Embryonic facial prominence (tissue), 1 donor: ENCODE results near the gene NEURL1B.

Experiments used
- DNase-seq: peaks from one replicate; pipeline ENCODE4 v3.0.0-alpha.2; 2016; ENCODE audit errors: extremely low spot score

NEURL1B gene

DNA sequence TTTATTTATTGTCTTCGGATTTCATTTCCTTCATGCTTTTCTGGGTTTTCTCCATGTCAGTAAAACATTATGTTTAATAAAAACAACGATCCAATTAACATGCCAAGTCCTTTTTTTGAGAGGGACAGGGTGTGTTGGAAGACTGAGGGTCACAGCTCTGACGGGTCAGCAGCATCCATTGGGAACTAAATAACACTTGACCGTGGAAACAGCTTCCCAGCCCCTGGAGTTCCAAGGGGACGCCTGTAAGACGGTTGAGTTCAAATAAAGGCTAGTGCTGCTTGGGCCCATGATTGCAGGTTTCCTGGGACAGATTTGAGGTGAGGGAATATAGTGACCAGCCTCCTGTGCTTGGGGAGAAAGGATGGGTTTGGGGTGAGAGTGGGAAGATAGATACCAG, 30.4 kb upstream of the NEURL1B start:
- DNase-seq, result no peak

DNA sequence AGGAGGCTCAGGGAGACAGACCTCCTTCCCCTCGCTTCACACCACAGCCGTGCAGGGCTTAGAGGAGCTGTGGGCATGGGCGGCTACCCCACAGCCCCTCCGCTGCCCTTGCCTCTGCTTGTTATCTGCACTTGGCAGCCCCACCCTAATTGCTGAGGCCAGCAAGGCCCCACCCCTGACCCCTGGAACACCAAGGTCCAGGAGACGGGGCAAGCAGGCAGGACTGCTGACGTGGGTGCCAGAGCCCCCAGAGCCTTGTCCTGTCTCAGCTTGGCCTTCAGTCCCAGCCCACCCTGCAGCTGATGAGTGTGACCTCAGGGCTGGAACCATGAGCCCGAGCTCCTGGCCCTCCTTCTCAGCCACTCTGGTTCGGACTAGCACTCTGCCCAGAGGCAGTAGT, 29.1 kb upstream of the NEURL1B start:
- DNase-seq, result no peak

- DNase-seq, result no peak
Measured at GRCh38 chr5:172612771-172613170, 28.3 kb upstream of the NEURL1B start.

- no peak for DNase-seq
Measured at GRCh38 chr5:172616136-172616535, 24.9 kb upstream of the NEURL1B start.

DNA sequence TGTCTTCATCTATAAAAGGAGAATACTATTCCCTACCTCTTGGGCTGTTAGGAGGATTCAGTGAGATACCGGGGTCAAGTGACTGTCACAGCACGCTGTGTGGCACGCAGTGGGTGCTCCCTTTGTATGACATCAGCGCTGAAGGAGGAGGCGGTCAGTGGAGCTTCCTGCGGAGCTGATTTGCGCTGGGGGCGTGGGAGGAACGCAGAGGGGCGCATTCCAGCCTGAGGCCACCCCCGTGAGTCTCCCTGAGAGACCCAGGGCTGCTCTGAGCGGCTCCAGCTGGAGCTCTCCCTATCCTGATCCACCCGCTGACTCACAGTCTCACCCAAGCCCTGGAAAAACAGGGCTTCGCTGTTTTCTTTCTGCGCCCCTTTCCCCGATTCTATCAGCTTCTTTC, 24.3 kb upstream of the NEURL1B start:
- no peak for DNase-seq

GRCh38 chr5:172617817-172618216, 23.2 kb upstream of the NEURL1B start:
- DNase-seq, result no peak

- no peak for DNase-seq
Measured at GRCh38 chr5:172618574-172619365, 22.3 kb upstream of the NEURL1B start.

DNA sequence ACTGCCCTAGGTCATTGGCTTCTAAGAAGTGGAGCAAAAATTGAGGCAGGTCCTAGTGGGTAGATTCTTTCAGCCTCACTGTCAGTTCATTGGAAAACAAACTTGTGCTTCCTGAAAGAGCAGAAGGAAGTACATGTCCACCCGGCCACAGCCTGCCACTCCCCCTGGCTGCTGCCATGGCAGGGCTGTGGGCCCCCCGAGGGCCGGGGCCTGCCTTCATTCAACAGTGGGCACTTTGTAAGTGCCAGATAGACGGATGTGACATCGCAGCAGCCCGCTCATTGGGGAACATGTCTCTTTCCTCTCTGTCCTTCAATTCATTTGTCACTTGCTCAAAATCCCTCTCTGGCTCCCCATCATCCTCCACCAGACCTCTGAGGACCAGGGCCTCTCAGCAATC, 20.6 kb upstream of the NEURL1B start:
- DNase-seq, result no peak

- DNase-seq, result no peak
Measured at GRCh38 chr5:172622091-172623046, 18.7 kb upstream of the NEURL1B start.

DNA sequence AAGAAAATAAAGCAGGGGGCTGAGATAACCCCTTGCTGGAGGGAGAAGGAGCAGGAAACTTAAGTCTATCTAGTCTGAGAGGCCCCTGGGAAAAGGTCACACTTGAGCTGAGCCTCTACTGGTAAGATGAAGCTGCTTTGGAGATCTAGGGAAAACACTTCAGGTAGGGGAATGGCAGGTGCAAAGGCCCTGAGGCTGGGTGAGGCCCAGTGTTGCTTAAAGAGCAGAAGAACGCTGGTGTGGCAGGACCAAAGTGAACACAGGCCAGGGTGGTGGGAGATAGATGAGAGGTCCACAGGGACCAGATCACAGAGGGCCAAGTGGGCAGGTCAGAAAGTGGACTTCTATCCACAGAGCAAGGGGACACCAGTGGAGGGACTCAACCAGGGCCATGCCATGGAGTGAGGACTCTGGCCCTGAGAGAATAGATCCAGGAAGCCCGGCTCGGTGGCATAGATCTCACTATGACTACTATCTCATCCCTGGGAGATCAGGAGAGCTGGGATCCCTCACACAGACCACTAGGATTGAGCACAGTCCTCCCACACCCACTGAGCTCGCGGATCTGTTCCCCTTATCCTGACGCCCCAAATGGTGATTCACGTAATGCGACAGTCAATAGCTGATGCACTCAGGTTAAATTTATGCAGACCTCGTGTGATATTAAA, 17.6 kb upstream of the NEURL1B start:
- no peak for DNase-seq

GRCh38 chr5:172624083-172624995, 16.7 kb upstream of the NEURL1B start:
- no peak for DNase-seq

GRCh38 chr5:172624996-172625964, 15.8 kb upstream of the NEURL1B start:
- no peak for DNase-seq

GRCh38 chr5:172626031-172626581, 15.0 kb upstream of the NEURL1B start:
- DNase-seq, result no peak

- DNase-seq, result no peak
Measured at GRCh38 chr5:172630082-172630481, 11.0 kb upstream of the NEURL1B start.

GRCh38 chr5:172630482-172630881, 10.6 kb upstream of the NEURL1B start:
- no peak for DNase-seq

DNA sequence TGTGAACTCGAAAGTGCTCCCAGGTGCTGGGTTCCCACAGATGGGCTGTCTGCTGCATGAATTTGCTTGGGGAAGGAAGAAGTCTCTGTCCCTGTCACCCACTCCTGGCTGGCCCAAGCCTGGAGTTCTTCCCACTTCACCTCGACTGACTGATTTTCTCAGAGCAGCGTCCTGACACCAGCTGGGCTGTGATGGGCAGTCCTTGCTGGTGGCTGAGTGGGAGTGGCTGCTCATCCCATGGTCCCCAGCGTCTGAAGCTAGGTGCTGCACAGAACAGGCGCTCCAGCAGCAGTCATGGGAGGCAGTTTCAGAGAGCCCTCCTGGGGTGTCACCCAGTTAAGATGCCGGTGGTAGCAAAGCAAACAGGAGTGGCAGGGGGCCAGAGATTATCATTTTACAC, 10.1 kb upstream of the NEURL1B start:
- DNase-seq, result no peak

DNA sequence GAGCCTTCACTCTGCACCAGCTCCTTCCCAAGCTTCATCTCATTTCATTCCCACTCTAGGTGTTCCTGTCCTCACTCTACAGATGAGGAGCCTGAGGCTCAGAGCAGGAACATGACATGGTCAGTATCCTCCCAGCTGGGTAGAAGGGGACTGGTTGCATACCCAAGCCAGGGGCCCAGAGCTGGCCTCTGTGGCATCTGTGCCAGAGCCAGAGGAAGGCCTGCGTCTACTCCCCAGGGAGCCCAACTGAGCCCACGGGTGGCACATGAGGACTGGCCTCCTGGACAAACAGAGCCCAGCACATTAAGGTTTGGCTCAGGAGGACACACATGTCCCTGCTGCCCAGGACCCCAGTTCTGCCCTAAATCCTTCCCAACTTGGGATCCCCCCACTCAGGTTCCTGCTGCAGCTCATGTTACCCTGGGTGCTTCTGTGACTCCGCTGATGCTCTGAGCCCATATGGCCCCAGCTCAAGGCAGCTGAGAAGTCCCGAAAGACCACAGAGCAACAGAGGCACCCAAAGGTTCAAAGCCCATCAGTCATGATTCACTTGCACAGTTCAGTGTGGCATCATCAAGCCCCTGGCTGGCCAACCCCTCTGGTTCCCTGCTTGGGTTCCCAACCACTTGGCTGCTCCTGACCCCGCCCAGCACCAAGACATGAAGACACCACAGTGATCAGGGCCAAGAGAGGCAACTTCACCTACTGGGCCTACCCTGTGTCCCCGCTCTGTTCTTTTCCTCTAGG, 8.5 kb upstream of the NEURL1B start:
- no peak for DNase-seq

DNA sequence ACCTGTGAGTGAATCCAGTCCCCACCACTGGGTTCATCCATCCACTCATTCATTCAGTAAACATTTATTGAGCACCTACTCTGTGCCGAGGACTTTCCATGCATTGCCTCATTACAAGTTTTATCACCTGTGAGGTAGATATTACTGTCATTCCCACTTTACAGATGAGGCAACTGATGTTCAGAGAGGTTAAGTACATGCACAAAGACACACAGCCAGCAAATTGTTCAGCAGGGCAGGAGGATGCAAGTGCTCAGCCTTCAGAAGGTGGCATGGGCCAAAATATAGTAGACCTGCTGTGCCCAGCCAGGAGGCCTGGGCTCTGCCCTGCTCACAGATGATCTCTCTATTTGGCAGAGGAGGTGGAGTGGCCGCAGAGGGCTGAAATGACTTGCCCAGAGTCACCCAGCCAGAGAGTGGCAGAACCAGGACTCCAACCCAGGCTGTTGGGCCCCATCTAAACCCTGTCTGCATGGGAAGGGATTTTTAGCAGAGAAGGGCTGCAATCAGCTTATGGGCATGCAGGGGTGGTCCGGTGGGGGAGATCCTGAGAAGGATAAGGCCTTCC, 7.6 kb upstream of the NEURL1B start:
- no peak for DNase-seq
